Keratinocyte (primary cell): Measurements from ENCODE around the gene IRX1. TPM values are rescaled to one million over a fixed set of nuclear protein-coding genes. Genes with fewer than 3 reads are reported as not detected.

Experiments used
- DNase-seq: peaks from one replicate; pipeline ENCODE4 v3.0.0-alpha.2; 2011; ENCODE audit warnings: low read depth, missing footprints, low spot score
- FAIRE-seq: peaks from 2 replicates; lab custom pipeline; 2011; peaks lifted over from hg19 to GRCh38; lab: Jason Lieb, UNC
- H2AFZ ChIP-seq: 2 replicates; pipeline ENCODE4 v1.6.0; 2012; ENCODE audit warnings: low read length, control low read depth, inconsistent platforms; ENCODE audit not compliant: control insufficient read depth
- H3K27ac ChIP-seq: 2 replicates; pipeline ENCODE4 v1.5.1; 2011; ENCODE audit warnings: low read length; ENCODE audit not compliant: control insufficient read depth, insufficient read depth
- H3K27me3 ChIP-seq: 3 replicates; pipeline ENCODE4 v1.6.0; 2011; ENCODE audit warnings: low read length; ENCODE audit not compliant: control insufficient read depth, insufficient read depth; ENCODE audit errors: extremely low read depth
- H3K36me3 ChIP-seq, 2 experiments: 2 replicates in 1 of 2; 3 replicates in 1 of 2; pipeline ENCODE4 v1.5.1; 2011; ENCODE audit warnings: low read length in 2 of 2, mild to moderate bottlenecking in 1 of 2; ENCODE audit not compliant: control insufficient read depth in 2 of 2, insufficient read depth in 2 of 2; ENCODE audit errors: extremely low read depth in 1 of 2
- H3K4me1 ChIP-seq: 3 replicates; pipeline ENCODE4 v1.5.1; 2011; ENCODE audit warnings: low read length; ENCODE audit not compliant: control insufficient read depth, insufficient read depth; ENCODE audit errors: extremely low read depth
- H3K4me2 ChIP-seq: 3 replicates; pipeline ENCODE4 v1.6.0; 2011; ENCODE audit warnings: low read depth, low read length; ENCODE audit not compliant: control insufficient read depth, insufficient read depth; ENCODE audit errors: extremely low read depth
- H3K4me3 ChIP-seq, 3 experiments: fragments of 200-600 bp in 1 of 3; sonication (generic) in 1 of 3; 2 replicates in 2 of 3; 3 replicates in 1 of 3; pipeline ENCODE4 v1.5.1; 2011 to 2016; ENCODE audit warnings: low read length in 3 of 3, mild to moderate bottlenecking in 3 of 3, control low read depth in 2 of 3, inconsistent platforms in 1 of 3, low read depth in 1 of 3, mixed read lengths in 1 of 3, mixed run types in 1 of 3, moderate library complexity in 1 of 3; ENCODE audit not compliant: control insufficient read depth in 2 of 3, insufficient read depth in 2 of 3; ENCODE audit errors: extremely low read depth in 1 of 3
- H3K79me2 ChIP-seq: 2 replicates; pipeline ENCODE4 v1.6.0; 2012; ENCODE audit warnings: low read length; ENCODE audit not compliant: control insufficient read depth, insufficient read depth
- H3K9ac ChIP-seq: 3 replicates; pipeline ENCODE4 v1.6.0; 2011; ENCODE audit warnings: low read length; ENCODE audit not compliant: control insufficient read depth, insufficient read depth; ENCODE audit errors: extremely low read depth
- H3K9me1 ChIP-seq: 3 replicates; pipeline ENCODE4 v1.6.0; 2011; ENCODE audit warnings: low read length; ENCODE audit not compliant: control insufficient read depth, insufficient read depth; ENCODE audit errors: extremely low read depth
- H3K9me3 ChIP-seq: 2 replicates; pipeline ENCODE4 v1.5.1; 2012; ENCODE audit warnings: low read depth, low read length; ENCODE audit not compliant: control insufficient read depth
- H4K20me1 ChIP-seq: 3 replicates; pipeline ENCODE4 v1.6.0; 2011; ENCODE audit warnings: low read length; ENCODE audit not compliant: control insufficient read depth, insufficient read depth; ENCODE audit errors: extremely low read depth
- CTCF ChIP-seq, 3 experiments: IDR thresholded peaks in 1 of 3; conservative IDR thresholded peaks in 1 of 3; optimal IDR thresholded peaks in 1 of 3; 2 replicates in 2 of 3; 3 replicates in 1 of 3; pipeline versions ENCODE3 to v1.5.1; 2011; ENCODE audit warnings: low read length in 3 of 3, mild to moderate bottlenecking in 3 of 3, moderate library complexity in 2 of 3, control low read depth in 1 of 3, inconsistent platforms in 1 of 3; ENCODE audit not compliant: insufficient read depth in 2 of 3; ENCODE audit errors: extremely low read depth in 1 of 3
- EZH2 ChIP-seq: IDR thresholded peaks from one replicate; pipeline ENCODE4 v1.6.1; 2012; ENCODE audit warnings: inconsistent platforms, mild to moderate bottlenecking, low read length, moderate library complexity
- dilution Hi-C: fragments of 300-500 bp; cut with MboI; formaldehyde crosslinking; loops from one replicate; pipeline ENCODE4 v1.7.0; 2020; ENCODE audit warnings: low sequenced_read_pairs; ENCODE audit not compliant: extremely low pct_ligation_motif_present
- polyA plus RNA-seq, 5 experiments: library from polyadenylated mRNA; depleted of rRNA in 3 of 5; stranded (reverse) in 3 of 5; stranded (forward) in 1 of 5; unstranded in 1 of 5; fragments of >200 nt; gene quantifications; 1 replicate in 1 of 5; 2 replicates in 3 of 5; 3 replicates in 1 of 5; pipeline versions ENCODE4 v1.2.1 to v1.2.3, GENCODE V29; 2011 to 2012; ENCODE audit warnings: missing spikeins in 2 of 5, low read depth in 1 of 5, low replicate concordance in 1 of 5

IRX1 gene
- polyA plus RNA-seq, 1 donor (not counting 4 experiments of a cell fraction or from before 2014, with no cell fraction given): 1.00 TPM

- Histone ChIP-seq H3K9me3 (no peaks in the 10 kb centered on the region), H3K4me1 (no peaks in the 10 kb centered on the region), H3K9me1 (no peaks in the 10 kb centered on the region), H3K4me2 (no peak overlapping the region), H3K36me3 (no peaks in the 10 kb centered on the region), H3K79me2 (no peaks in the 10 kb centered on the region), H2AFZ (no peak overlapping the region), H3K9ac (no peak overlapping the region), H3K4me3 (no peak overlapping the region), H3K27me3 (no peaks in the 10 kb centered on the region), H4K20me1 (no peaks in the 10 kb centered on the region), H3K27ac (no peak overlapping the region)
- TF ChIP-seq EZH2: no peak
- TF ChIP-seq CTCF (optimal IDR thresholded peaks at IDR 0.05 in 1 of 3, IDR thresholded peaks at IDR 0.05 in 1 of 3, conservative IDR thresholded peaks at IDR 0.05 in 1 of 3; ENCODE audit: extremely low read depth in 1 of 3, insufficient read depth in 2 of 3, low read length in 3 of 3): no peak
- no peak for FAIRE-seq
- dilution Hi-C loops: no loop called here
- no peak for DNase-seq
Measured at GRCh38 chr5:3634061-3634460, 38.4 kb downstream of the IRX1 start.

DNA sequence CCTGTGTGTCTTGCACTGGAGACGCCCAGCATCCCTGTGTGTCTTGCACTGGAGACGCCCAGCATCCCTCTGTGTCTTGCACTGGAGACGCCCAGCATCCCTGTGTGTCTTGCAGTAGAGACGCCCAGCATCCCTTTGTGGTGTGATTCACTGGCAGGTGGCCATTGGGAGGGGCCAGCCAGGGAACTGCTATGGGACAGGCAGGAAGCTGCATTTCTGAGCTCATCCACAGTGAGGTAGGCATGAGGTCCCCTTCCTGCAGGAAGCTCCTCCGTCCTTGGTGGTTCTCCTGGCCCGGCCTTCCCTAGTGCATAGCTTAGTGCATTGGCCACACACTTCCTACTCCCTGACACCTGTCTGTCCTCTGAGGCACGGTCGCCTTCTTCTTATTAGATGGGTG, 43.5 kb downstream of the IRX1 start:
- Histone ChIP-seq H3K27ac (no peak overlapping the region), H3K9me3 (peaks cover 3% of the 10 kb centered on the region), H3K4me2 (no peak overlapping the region), H3K4me3 (no peak overlapping the region), H3K9me1 (no peaks in the 10 kb centered on the region), H3K4me1 (no peaks in the 10 kb centered on the region), H2AFZ (no peak overlapping the region), H4K20me1 (no peaks in the 10 kb centered on the region), H3K9ac (no peak overlapping the region), H3K79me2 (no peaks in the 10 kb centered on the region), H3K36me3 (no peaks in the 10 kb centered on the region), H3K27me3 (no peaks in the 10 kb centered on the region)
- dilution Hi-C loops: no loop called here
- DNase-seq: no peak
- no peak for FAIRE-seq
- TF ChIP-seq CTCF (optimal IDR thresholded peaks at IDR 0.05 in 1 of 3, IDR thresholded peaks at IDR 0.05 in 1 of 3, conservative IDR thresholded peaks at IDR 0.05 in 1 of 3; ENCODE audit: extremely low read depth in 1 of 3, insufficient read depth in 2 of 3, low read length in 3 of 3): no peak
- TF ChIP-seq EZH2: no peak
